Nephron (organoid): ENCODE measurements around the gene PRODH2.
A peak's percentile ranks its signal among the peaks of the same experiment; 100 is the strongest.

Source experiments
- H3K27ac Mint-ChIP-seq, 3 experiments: 2 replicates each; pipeline ENCODE4 v1.8.0; 2020; ENCODE audit warnings: mixed read lengths in 3 of 3, mild to moderate bottlenecking in 2 of 3, moderate library complexity in 1 of 3
- H3K27me3 Mint-ChIP-seq: 2 replicates; pipeline ENCODE4 v1.8.0; 2021; ENCODE audit warnings: low read depth, mild to moderate bottlenecking, moderate library complexity, mixed read lengths
- H3K36me3 Mint-ChIP-seq: 2 replicates; pipeline ENCODE4 v1.8.0; 2020; ENCODE audit warnings: low read depth, mixed read lengths
- H3K4me1 Mint-ChIP-seq: 2 replicates; pipeline ENCODE4 v1.8.0; 2020; ENCODE audit warnings: mixed read lengths
- H3K4me3 Mint-ChIP-seq, 3 experiments: 2 replicates each; pipeline ENCODE4 v1.8.0; 2020; ENCODE audit warnings: mild to moderate bottlenecking in 3 of 3, mixed read lengths in 3 of 3, moderate library complexity in 2 of 3
- H3K9me3 Mint-ChIP-seq: 2 replicates; pipeline ENCODE4 v1.8.0; 2020; ENCODE audit warnings: mixed read lengths
- CTCF ChIP-seq, 3 experiments: fragments of 200-600 bp; sonication (generic); IDR thresholded peaks; one replicate each; pipeline ENCODE4 v1.5.0; 2021; ENCODE audit warnings: antibody characterized with exemption in 3 of 3; ENCODE audit not compliant: unreplicated experiment in 3 of 3

PRODH2 gene

GRCh38 chr19:35785339-35785627, 27.4 kb downstream of the PRODH2 start:
- Mint-ChIP-seq H3K4me3 (no peak overlapping the region), H3K27me3 (peaks cover 6% of the 10 kb centered on the region), H3K4me1 (no peaks in the 10 kb centered on the region), H3K27ac (no peak overlapping the region), H3K36me3 (peaks cover 22% of the 10 kb centered on the region), H3K9me3 (no peaks in the 10 kb centered on the region)
- TF ChIP-seq CTCF (IDR thresholded peaks at IDR 0.05; ENCODE audit: unreplicated experiment in 3 of 3): no peak

GRCh38 chr19:35784503-35785338, 27.9 kb downstream of the PRODH2 start:
- H3K4me3 Mint-ChIP-seq: no peak overlapping the region
- H3K4me1 Mint-ChIP-seq: no peaks in the 10 kb centered on the region
- no peak for TF ChIP-seq CTCF (IDR thresholded peaks at IDR 0.05; ENCODE audit: unreplicated experiment in 3 of 3)
- no peak overlapping the region for H3K27ac Mint-ChIP-seq
- no peaks in the 10 kb centered on the region for H3K9me3 Mint-ChIP-seq
- H3K36me3 Mint-ChIP-seq: peaks cover 24% of the 10 kb centered on the region
- H3K27me3 Mint-ChIP-seq: peaks cover 6% of the 10 kb centered on the region

- Mint-ChIP-seq H3K36me3 (peaks cover 31% of the 10 kb centered on the region), H3K27ac (peak overlapping the region in 1 of 3 experiments; percentile 43), H3K4me3 (no peak overlapping the region), H3K4me1 (no peaks in the 10 kb centered on the region), H3K27me3 (peaks cover 6% of the 10 kb centered on the region), H3K9me3 (no peaks in the 10 kb centered on the region)
- peak in 1 of 3 experiments; percentile 7 for TF ChIP-seq CTCF (IDR thresholded peaks at IDR 0.05; ENCODE audit: unreplicated experiment in 3 of 3)
These were observed 28.9 kb downstream of the PRODH2 start for GRCh38 chr19:35783469-35784434.

- Mint-ChIP-seq H3K4me3 (no peak overlapping the region), H3K4me1 (peaks cover 4% of the 10 kb centered on the region), H3K36me3 (peaks cover 31% of the 10 kb centered on the region), H3K27ac (no peak overlapping the region), H3K27me3 (peaks cover 6% of the 10 kb centered on the region), H3K9me3 (no peaks in the 10 kb centered on the region)
- TF ChIP-seq CTCF (IDR thresholded peaks at IDR 0.05; ENCODE audit: unreplicated experiment in 3 of 3): no peak
These were observed 30.1 kb downstream of the PRODH2 start for GRCh38 chr19:35782589-35782988.

- Mint-ChIP-seq H3K9me3 (no peaks in the 10 kb centered on the region), H3K4me3 (no peak overlapping the region), H3K36me3 (peaks cover 34% of the 10 kb centered on the region), H3K4me1 (peaks cover 14% of the 10 kb centered on the region), H3K27ac (no peak overlapping the region), H3K27me3 (peaks cover 6% of the 10 kb centered on the region)
- TF ChIP-seq CTCF (IDR thresholded peaks at IDR 0.05; ENCODE audit: unreplicated experiment in 3 of 3): no peak
These were observed 31.0 kb downstream of the PRODH2 start for GRCh38 chr19:35781650-35782049.
